Colonic mucosa (tissue), 4 donors: ENCODE measurements around the gene PLEKHM3. TPM values are rescaled to one million over a fixed set of nuclear protein-coding genes. Genes with fewer than 3 reads are reported as not detected.
"Not testable (repeated sequence)": the region's sequence is repeated elsewhere in the genome, so short reads cannot be mapped to it uniquely, and the experiment has no call there.

Experiments
- DNase-seq: peaks from one replicate; pipeline ENCODE4 v3.0.0-alpha.2; 2020
- H3K27ac ChIP-seq: fragments of 200-600 bp; one replicate; pipeline ENCODE4 v1.8.0; 2021
- H3K27me3 ChIP-seq: fragments of 200-600 bp; one replicate; pipeline ENCODE4 v1.8.0; 2021
- H3K36me3 ChIP-seq: fragments of 200-600 bp; one replicate; pipeline ENCODE4 v1.8.0; 2021
- H3K4me1 ChIP-seq: fragments of 200-600 bp; one replicate; pipeline ENCODE4 v1.8.0; 2021; ENCODE audit warnings: mild to moderate bottlenecking
- H3K4me3 ChIP-seq: fragments of 200-600 bp; one replicate; pipeline ENCODE4 v1.8.0; 2021
- H3K9ac ChIP-seq, 2 donors: one replicate each; pipeline ENCODE4 v1.7.0; 2013; ENCODE audit warnings: control low read depth in 2 of 2, low read depth in 2 of 2, low read length in 2 of 2
- H3K9me3 ChIP-seq: fragments of 200-600 bp; one replicate; pipeline ENCODE4 v1.8.0; 2021
- intact Hi-C: fragments of 100-400 bp; cut with DNase I; formaldehyde crosslinking; loops from one replicate; pipeline ENCODE4 v1.14.1; 2022
- total RNA-seq, 2 donors: library from RNA; stranded (reverse); fragmentation: NEBNext Ultra II Directional in 1 of 2; extraction: Animal tissue kit (Norgen Biotek cat#: 25700) in 1 of 2; gene quantifications; one replicate each; pipeline ENCODE4 v1.2.1, GENCODE V29; 2021
- TF ChIP-seq, protein P1 (sequence below): fragments of 200-600 bp; IDR thresholded peaks from one replicate; pipeline ENCODE4 v1.8.0; 2022; ENCODE audit warnings: antibody characterized with exemption, mild to moderate bottlenecking
- donor health status: healthy.
- donor health status: DM: no; HTN: no; CAD: no.
- donor health status: DM: no; HTN: no; CAD: no.

PLEKHM3 gene
- total RNA-seq, 2 donors from 2014 or later, result 5.7 to 8.3 TPM

DNA sequence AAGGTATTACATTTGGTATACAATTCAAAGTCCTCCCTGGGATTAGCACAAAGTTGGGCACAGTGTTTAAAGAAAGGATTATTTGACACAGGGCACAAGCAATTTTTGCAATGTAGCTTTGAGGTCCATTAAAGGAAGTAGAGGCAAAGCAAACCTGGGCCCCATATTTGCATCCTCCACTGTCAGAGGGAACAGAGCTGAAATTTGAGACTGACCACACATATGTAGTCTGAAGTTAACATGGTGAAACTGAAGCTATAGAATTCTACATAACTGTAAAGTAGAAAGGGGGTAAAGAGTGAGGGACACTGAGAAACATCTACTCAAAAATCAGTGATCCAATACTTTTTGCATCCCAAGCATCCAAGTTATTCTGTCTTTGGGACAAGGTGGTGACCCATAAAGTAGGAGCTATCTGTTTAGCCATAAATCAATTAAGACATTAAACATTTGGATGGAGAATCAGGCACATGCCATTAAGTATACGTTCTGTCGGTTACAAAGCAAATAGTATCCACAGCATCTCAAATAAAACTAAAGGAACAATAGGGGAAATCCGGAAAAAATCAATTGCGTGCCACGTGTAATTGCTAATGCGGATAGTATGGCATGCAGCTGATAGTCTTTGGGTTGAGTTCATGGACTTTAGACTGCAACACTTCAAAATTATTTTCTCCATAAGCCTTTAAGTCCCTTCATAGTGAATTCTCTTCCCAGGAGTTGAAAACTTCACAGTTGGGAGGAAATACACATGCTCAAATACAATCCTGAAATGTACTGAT, 72.6 kb downstream of the PLEKHM3 start:
- intact Hi-C loops, result no loop called here
- Histone ChIP-seq H3K4me1 (no peaks in the 10 kb centered on the region), H3K9ac (no peak overlapping the region), H3K9me3 (no peaks in the 10 kb centered on the region), H3K4me3 (no peak overlapping the region), H3K27ac (no peak overlapping the region), H3K36me3 (no peaks in the 10 kb centered on the region), H3K27me3 (no peaks in the 10 kb centered on the region)
- TF ChIP-seq, protein P1, sequence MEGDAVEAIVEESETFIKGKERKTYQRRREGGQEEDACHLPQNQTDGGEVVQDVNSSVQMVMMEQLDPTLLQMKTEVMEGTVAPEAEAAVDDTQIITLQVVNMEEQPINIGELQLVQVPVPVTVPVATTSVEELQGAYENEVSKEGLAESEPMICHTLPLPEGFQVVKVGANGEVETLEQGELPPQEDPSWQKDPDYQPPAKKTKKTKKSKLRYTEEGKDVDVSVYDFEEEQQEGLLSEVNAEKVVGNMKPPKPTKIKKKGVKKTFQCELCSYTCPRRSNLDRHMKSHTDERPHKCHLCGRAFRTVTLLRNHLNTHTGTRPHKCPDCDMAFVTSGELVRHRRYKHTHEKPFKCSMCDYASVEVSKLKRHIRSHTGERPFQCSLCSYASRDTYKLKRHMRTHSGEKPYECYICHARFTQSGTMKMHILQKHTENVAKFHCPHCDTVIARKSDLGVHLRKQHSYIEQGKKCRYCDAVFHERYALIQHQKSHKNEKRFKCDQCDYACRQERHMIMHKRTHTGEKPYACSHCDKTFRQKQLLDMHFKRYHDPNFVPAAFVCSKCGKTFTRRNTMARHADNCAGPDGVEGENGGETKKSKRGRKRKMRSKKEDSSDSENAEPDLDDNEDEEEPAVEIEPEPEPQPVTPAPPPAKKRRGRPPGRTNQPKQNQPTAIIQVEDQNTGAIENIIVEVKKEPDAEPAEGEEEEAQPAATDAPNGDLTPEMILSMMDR, result no peak
- no peak for DNase-seq

DNA sequence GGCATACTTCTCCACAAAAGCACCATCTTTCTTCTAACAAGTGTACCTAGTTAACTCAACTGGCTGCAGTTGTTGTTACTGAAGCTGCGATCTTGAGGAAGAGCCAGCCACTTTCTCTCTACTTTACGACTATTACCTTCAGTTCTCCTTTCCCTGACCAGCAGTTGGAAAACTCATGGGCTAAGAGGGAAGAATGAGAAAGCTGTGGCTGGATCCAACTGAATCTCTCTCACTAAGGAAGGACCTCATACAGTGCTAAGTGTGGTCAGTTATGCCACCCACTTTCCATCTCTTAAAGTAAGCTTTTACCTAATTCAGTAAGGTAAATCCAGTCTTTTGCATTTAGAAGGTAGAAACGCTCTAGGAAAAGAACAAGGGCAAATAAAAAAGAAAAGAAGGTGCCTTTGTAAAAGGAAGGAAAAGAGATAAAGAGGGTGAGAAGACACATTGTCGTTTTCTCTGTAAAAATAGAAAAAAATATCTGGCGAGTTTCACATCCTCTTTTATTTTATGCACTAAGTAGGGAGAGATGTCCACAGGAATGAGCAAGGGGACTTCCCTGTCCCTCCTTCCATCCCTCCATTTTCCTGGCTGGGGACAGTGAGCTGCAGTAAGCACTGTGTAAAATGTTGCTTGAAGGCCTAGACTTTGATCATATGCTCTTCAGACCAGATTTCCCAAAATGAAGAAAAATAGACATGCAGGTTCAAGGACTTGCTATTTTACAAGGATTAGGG, 73.4 kb downstream of the PLEKHM3 start:
- H3K27me3 ChIP-seq, result no peaks in the 10 kb centered on the region
- no peaks in the 10 kb centered on the region for H3K4me1 ChIP-seq
- no peaks in the 10 kb centered on the region for H3K9me3 ChIP-seq
- intact Hi-C loops, result no loop called here
- no peak overlapping the region for H3K27ac ChIP-seq
- no peak overlapping the region for H3K9ac ChIP-seq
- TF ChIP-seq, protein P1, result no peak
- H3K4me3 ChIP-seq, result no peak overlapping the region
- DNase-seq, result no peak
- no peaks in the 10 kb centered on the region for H3K36me3 ChIP-seq

DNA sequence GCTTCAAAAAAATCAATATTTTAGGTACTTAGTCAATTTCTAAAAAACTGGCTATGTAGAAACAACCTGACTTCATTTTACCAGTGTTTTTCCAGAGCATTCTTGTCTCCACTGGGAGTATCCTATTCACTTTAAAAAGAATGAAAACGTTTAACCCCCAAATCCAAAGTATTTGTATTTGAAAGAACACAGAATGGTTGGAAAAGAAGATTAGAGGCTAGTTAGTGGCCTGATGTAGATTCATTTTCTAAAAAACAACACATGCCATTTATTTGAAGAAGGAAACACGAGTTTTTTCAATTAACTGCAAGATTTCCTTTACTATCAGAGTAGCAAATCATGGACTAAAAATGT, 74.6 kb downstream of the PLEKHM3 start:
- TF ChIP-seq, protein P1, result no peak
- no peak overlapping the region for H3K4me3 ChIP-seq
- no peaks in the 10 kb centered on the region for H3K9me3 ChIP-seq
- H3K4me1 ChIP-seq, result no peaks in the 10 kb centered on the region
- no peaks in the 10 kb centered on the region for H3K36me3 ChIP-seq
- intact Hi-C loops, result no loop called here
- H3K27me3 ChIP-seq, result no peaks in the 10 kb centered on the region
- DNase-seq, result no peak
- no peak overlapping the region for H3K9ac ChIP-seq
- H3K27ac ChIP-seq, result no peak overlapping the region

DNA sequence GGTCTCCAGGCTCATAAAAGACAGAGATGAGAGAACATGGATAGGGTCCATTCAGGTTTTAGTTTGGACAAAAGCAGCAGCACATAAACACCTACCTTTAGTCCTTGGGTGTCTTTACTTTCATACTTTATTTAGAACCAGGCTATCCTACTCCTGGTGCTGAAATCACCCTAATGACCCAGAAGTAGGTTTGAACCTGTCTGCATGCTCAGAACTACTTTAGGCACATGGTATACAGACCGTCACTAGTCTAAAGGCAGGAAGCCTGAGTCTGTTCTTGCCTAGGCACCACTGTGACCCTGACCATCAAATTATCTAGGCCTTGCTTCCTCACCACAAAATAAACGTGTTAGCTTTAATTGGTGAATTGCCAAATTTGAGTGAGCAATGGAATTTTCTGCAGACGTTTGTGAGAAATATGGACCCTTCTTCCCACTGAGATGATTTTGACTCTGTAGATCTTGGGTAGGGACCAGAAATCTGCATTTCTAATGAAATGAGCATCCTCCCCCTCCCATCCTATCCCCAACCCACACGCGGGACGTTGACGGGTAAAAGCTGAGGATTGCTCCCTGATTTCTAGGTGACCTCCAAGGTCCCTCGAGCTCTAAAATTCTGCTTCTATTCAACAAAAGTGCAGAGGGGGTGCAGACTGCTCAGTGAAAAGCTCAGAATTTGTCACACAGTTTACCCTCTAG, 75.1 kb downstream of the PLEKHM3 start:
- Histone ChIP-seq H3K4me3 (no peak overlapping the region), H3K27me3 (no peaks in the 10 kb centered on the region), H3K9me3 (no peaks in the 10 kb centered on the region), H3K27ac (no peak overlapping the region), H3K9ac (no peak overlapping the region), H3K4me1 (no peaks in the 10 kb centered on the region), H3K36me3 (no peaks in the 10 kb centered on the region)
- TF ChIP-seq, protein P1, result no peak
- no peak for DNase-seq
- intact Hi-C loops, result no loop called here

DNA sequence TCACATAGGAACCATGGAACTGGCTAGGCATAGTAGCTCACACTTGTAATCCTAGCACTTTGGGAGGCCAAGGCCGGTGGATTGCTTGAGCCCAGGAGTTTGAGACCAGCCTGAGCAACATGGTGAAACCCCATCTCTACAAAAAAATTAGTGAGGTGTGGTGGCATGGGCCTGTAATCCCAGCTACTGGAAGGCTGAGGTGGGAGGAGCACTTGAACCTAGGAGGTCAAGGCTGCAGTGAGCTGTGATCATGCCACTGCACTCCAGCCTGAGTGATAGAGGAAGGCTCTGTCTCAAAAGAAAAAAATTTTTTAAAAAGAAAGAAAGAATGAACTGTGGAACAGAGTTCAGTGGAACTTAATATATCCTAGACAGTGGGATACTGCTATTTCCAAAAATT, 76.1 kb downstream of the PLEKHM3 start:
- H3K4me1 ChIP-seq, H3K4me3 ChIP-seq, H3K9ac ChIP-seq, intact Hi-C loops, DNase-seq, H3K36me3 ChIP-seq, H3K27ac ChIP-seq, H3K9me3 ChIP-seq, H3K27me3 ChIP-seq: not testable (repeated sequence)
